Mesothelial cell of epicardium (in vitro differentiated cells): ENCODE measurements around the gene METTL1. TPM values are rescaled to one million over a fixed set of nuclear protein-coding genes. Genes with fewer than 3 reads are reported as not detected.

Experiments
- DNase-seq, 2 experiments: peaks; one replicate each; pipeline ENCODE4 v3.0.0; 2021; ENCODE audit warnings: low spot score in 2 of 2; ENCODE audit not compliant: unreplicated experiment in 2 of 2
- H3K27ac Mint-ChIP-seq: 2 replicates; pipeline ENCODE4 v1.8.0; 2021; ENCODE audit warnings: mixed read lengths
- H3K27me3 Mint-ChIP-seq: 2 replicates; pipeline ENCODE4 v1.8.0; 2021; ENCODE audit warnings: low read depth, mixed read lengths
- H3K36me3 Mint-ChIP-seq: 2 replicates; pipeline ENCODE4 v1.8.0; 2021; ENCODE audit warnings: mixed read lengths
- H3K4me1 Mint-ChIP-seq: 2 replicates; pipeline ENCODE4 v1.8.0; 2021; ENCODE audit warnings: mixed read lengths
- H3K4me3 Mint-ChIP-seq: 2 replicates; pipeline ENCODE4 v1.8.0; 2021; ENCODE audit warnings: mild to moderate bottlenecking, moderate library complexity, mixed read lengths
- H3K9me3 Mint-ChIP-seq: 2 replicates; pipeline ENCODE4 v1.8.0; 2021; ENCODE audit warnings: mixed read lengths
- total RNA-seq: library from RNA; stranded (reverse); gene quantifications from 3 replicates; pipeline ENCODE4 v1.2.1, GENCODE V29; 2021
- TF ChIP-seq, protein P1 (sequence below): fragments of 200-600 bp; sonication (generic); IDR thresholded peaks from one replicate; pipeline ENCODE4 v1.5.0; 2021; ENCODE audit warnings: antibody characterized with exemption; ENCODE audit not compliant: unreplicated experiment

METTL1 gene
- total RNA-seq, 1 donor from 2014 or later = 32.3 TPM

DNA sequence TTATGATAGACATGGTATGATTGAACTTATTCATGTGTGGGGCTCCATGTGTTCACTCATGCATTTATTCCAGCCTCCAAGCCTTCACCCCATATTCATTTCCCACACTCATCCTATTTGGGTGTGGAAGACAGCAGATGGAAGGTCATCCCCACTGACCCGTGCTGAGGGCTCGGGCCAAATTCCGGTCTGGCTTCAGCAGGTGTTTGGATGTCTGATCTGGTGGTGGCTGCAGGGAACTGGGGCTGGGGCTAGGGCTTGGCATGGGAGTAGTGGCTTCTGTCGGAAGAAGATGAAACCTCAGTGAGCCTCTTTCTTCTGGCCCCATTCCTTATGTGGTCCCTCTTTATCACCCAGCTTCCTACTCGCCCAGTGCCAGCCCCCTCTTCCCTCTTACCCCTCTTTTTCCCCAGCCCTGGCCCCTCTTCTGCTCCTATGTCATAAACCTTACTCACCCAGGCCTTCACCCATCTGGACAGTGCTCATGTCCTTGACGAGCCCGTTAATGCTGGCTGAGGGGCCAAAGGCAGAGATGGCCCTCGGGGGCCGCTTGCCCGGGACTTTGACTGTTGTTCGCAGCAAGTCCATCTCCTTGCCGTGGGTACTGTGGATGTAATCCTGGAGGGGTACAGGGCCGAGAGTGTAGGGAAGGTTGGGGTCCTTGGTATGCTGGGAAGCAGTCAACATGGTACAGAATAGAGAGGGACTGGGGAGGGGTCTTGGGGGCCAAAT lies 41.4 kb downstream of the METTL1 start:
- Mint-ChIP-seq H3K4me3 (no peak overlapping the region), H3K36me3 (no peaks in the 10 kb centered on the region), H3K27ac (no peak overlapping the region), H3K9me3 (no peaks in the 10 kb centered on the region), H3K27me3 (peaks cover 97% of the 10 kb centered on the region), H3K4me1 (peaks cover 4% of the 10 kb centered on the region)
- no peak for DNase-seq
- TF ChIP-seq, protein P1, sequence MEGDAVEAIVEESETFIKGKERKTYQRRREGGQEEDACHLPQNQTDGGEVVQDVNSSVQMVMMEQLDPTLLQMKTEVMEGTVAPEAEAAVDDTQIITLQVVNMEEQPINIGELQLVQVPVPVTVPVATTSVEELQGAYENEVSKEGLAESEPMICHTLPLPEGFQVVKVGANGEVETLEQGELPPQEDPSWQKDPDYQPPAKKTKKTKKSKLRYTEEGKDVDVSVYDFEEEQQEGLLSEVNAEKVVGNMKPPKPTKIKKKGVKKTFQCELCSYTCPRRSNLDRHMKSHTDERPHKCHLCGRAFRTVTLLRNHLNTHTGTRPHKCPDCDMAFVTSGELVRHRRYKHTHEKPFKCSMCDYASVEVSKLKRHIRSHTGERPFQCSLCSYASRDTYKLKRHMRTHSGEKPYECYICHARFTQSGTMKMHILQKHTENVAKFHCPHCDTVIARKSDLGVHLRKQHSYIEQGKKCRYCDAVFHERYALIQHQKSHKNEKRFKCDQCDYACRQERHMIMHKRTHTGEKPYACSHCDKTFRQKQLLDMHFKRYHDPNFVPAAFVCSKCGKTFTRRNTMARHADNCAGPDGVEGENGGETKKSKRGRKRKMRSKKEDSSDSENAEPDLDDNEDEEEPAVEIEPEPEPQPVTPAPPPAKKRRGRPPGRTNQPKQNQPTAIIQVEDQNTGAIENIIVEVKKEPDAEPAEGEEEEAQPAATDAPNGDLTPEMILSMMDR = no peak

DNA sequence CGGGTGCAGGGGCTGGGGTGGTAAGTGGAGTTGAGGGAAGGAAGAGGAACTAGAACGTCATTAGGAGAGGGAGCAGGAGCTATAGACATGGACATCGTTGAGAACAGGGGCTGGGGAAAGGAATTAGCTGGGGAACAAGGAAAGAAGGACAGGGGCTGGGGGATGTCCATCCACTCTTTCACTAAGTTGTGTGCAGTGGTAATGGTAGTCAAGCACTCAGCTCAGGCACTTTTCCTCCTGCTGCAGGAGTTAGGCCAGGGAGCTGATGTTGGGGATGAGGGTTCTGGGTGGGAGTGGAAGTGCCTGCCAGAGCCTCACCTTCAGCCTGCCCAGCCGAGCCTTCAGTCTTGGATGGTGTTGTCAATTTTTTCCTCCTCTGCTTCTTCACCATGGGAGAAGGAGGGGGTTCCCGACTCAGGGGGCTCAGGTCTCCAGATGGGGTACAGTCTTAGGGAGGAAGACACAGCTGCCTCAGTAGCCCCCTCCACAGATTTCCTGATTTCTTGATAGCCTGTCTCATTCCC lies 42.5 kb downstream of the METTL1 start:
- Mint-ChIP-seq H3K9me3 (no peaks in the 10 kb centered on the region), H3K4me1 (peaks cover 4% of the 10 kb centered on the region), H3K36me3 (no peaks in the 10 kb centered on the region), H3K27me3 (peaks cover 97% of the 10 kb centered on the region), H3K27ac (no peak overlapping the region), H3K4me3 (no peak overlapping the region)
- DNase-seq = no peak
- TF ChIP-seq, protein P1 = no peak

DNA sequence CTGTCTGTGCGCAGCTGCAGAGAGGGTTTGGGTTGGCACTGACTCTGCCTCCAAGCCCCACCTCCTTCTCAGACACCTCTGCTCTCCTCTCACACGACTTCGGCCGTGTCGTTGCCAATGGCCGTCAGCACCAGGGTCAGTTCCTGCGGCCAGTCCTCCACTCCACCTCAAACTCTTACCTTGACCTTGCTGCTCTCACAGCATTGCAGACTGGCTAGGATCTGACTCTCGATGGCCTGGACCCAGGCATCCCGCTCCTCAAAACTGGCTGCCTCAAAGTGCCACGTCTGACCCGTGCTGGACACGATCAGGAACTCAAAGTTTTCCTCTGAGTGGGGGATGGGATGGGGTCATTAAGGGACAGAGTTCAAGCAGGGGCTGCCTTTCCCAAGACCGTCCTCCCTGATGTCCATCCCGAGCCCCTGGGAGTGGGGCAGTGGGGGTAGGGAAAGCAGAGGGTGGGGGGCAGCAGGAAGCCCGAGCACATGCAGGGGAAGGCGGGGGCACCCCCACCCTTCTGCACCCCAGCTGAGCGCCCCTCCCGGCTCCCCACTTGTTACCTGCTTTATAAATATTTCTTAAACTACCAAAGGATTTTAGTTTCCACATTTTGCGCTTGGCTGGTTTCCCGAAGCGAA lies 44.0 kb downstream of the METTL1 start:
- DNase-seq = peak in 1 of 2 experiments; percentile 37
- H3K4me1 Mint-ChIP-seq = peaks cover 4% of the 10 kb centered on the region
- H3K9me3 Mint-ChIP-seq = no peaks in the 10 kb centered on the region
- H3K4me3 Mint-ChIP-seq = peak overlapping the region; percentile 4
- TF ChIP-seq, protein P1 = no peak
- peaks cover 97% of the 10 kb centered on the region for H3K27me3 Mint-ChIP-seq
- H3K27ac Mint-ChIP-seq = no peak overlapping the region
- H3K36me3 Mint-ChIP-seq = no peaks in the 10 kb centered on the region

DNA sequence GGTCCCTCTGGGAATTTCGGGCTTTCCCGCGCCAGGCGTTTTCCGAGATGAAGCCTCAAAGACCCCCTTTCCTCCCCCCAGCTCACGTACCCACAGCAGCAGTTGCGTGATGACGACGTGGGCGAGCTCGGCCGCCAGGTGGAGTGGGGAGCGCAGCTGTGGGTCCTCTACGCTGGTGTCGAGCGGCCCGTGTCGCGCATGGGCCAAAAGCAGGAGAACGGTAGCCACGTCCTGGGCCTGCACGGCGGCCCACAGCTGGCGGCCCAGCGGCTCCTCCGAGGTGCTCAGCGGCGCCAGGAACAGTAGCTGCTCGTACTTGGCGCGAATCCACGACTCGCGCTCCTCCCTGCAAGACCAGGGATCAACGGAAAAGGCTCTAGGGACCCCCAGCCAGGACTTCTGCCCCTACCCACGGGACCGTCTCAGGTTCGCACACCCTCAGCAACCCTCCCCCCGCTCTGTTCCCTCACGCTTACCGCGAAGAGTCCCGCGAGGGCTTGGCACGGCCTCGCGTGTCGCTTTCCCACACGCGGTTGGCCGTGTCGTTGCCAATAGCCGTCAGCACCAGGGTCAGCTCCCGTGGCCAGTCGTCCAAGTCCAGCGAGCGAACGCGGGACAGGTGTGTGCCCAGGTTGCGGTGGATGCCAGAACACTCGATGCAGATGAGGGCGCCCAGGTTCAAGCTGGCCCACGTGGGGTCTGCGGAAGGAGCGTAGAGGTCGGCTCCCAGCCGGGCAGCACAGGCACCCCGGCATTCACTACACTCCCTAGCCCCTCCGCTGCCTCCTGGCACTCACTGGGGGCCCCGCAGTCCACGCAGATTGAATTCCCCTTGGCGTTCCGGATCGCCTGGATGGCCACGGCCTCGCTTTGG lies 44.8 kb downstream of the METTL1 start:
- TF ChIP-seq, protein P1 = no peak
- Mint-ChIP-seq H3K9me3 (no peaks in the 10 kb centered on the region), H3K4me3 (peak overlapping the region; percentile 54), H3K36me3 (peaks cover under 1% of the 10 kb centered on the region), H3K27me3 (peaks cover 92% of the 10 kb centered on the region), H3K4me1 (peaks cover 4% of the 10 kb centered on the region), H3K27ac (no peak overlapping the region)
- peak in 1 of 2 experiments; percentile 51 for DNase-seq

DNA sequence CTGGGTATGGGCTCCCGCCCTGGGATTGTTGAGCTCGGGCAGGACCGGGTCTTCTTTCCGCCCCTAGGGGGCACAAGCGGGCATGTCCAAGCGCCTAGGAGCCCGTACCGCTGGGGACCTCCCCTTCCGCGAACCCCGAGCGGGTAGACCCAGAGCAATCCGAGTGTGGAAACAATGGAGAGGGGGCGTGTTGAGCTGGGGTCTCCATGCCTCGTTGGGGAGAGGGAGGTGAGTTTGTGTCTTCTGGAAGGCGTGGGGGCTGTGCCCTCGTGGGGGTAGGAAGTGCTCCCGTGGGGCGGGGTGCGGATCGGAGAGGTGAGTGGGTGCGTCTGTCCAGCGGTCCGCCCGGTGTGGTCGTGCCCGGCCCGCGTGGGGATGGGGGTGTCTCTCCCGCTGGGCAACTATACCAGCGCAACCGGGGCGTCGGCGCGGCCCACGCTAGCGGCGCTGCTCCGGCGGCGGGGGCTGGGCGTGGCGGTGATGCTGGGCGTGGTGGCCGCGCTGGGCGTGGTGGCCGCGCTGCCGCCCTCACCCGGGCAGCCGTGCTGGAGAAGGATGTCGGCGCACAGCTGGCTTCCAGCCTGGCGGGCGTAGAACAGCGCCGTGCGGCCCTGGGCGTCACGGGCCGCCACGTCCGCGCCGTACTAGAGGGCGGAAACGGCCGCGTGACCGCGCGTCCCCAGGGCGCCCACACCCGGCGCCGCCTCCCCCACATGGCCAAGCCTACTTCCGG lies 45.6 kb downstream of the METTL1 start:
- Mint-ChIP-seq H3K27me3 (peaks cover 84% of the 10 kb centered on the region), H3K27ac (no peak overlapping the region)

More for the DNA sequence above, 45.6 kb downstream of the METTL1 start:
- Mint-ChIP-seq H3K9me3 (no peaks in the 10 kb centered on the region), H3K4me3 (peak overlapping the region; percentile 75), H3K36me3 (peaks cover 7% of the 10 kb centered on the region), H3K4me1 (peaks cover 4% of the 10 kb centered on the region)
- peak; percentile 40 to 75 for DNase-seq
- TF ChIP-seq, protein P1 = peak; percentile 64
